MCF 10A (cell line): ENCODE data around the gene ANKRD44. TPM values are rescaled to one million over a fixed set of nuclear protein-coding genes. Genes with fewer than 3 reads are reported as not detected.

Experiments used
- BruUV-seq: library from RNA; stranded (reverse); fragments of 400-500 nt; replicated peaks from 2 replicates; lab custom pipeline; 2021; lab: Mats Ljungman, UMichigan
- CTCF ChIA-PET: fragments of 300-600 bp; sonication (Branson Sonifier 250); formaldehyde crosslinking; extraction: SDS; loops from one replicate; lab custom pipeline; 2021; ENCODE audit warnings: antibody characterized with exemption, inconsistent platforms; lab: Yijun Ruan, JAX
- POLR2A ChIA-PET: fragments of 300-600, 350-650 bp; sonication (Branson Sonifier 250); formaldehyde crosslinking; extraction: SDS; loops from one replicate; lab custom pipeline; 2020; ENCODE audit warnings: antibody characterized with exemption, inconsistent platforms; lab: Yijun Ruan, JAX
- DNase-seq: peaks from one replicate; pipeline ENCODE4 v3.0.0-alpha.2; 2018; ENCODE audit not compliant: unreplicated experiment
- H3K27ac Mint-ChIP-seq: one replicate; pipeline ENCODE4 v1.8.0; 2022; ENCODE audit warnings: mild to moderate bottlenecking, low read depth, mixed read lengths; ENCODE audit not compliant: unreplicated experiment
- H3K27me3 Mint-ChIP-seq: one replicate; pipeline ENCODE4 v1.8.0; 2022; ENCODE audit warnings: mixed read lengths; ENCODE audit not compliant: insufficient read depth, unreplicated experiment
- H3K36me3 Mint-ChIP-seq: one replicate; pipeline ENCODE4 v1.8.0; 2022; ENCODE audit warnings: mild to moderate bottlenecking, moderate library complexity, mixed read lengths; ENCODE audit not compliant: insufficient read depth, unreplicated experiment
- H3K4me1 Mint-ChIP-seq: one replicate; pipeline ENCODE4 v1.8.0; 2022; ENCODE audit warnings: mixed read lengths; ENCODE audit not compliant: insufficient read depth, unreplicated experiment
- H3K4me3 Mint-ChIP-seq: one replicate; pipeline ENCODE4 v1.8.0; 2022; ENCODE audit warnings: mild to moderate bottlenecking, moderate library complexity, mixed read lengths; ENCODE audit not compliant: unreplicated experiment
- H3K9me3 Mint-ChIP-seq: one replicate; pipeline ENCODE4 v1.8.0; 2022; ENCODE audit warnings: mixed read lengths; ENCODE audit not compliant: unreplicated experiment
- CTCF ChIP-seq: fragments of 200-600 bp; IDR thresholded peaks from one replicate; pipeline ENCODE4 v1.8.0; 2022; ENCODE audit warnings: antibody characterized with exemption, mild to moderate bottlenecking; ENCODE audit not compliant: unreplicated experiment
- intact Hi-C: fragments of 100-400 bp; cut with micrococcal nuclease; formaldehyde crosslinking; loops from 2 replicates; pipeline ENCODE4 v1.14.1; 2022
- total RNA-seq: library from RNA; stranded (reverse); gene quantifications from 2 replicates; pipeline ENCODE4 v1.2.3, GENCODE V29; 2022

Gene ANKRD44
- total RNA-seq, 1 experiment from 2014 or later, result 6.9 TPM

DNA sequence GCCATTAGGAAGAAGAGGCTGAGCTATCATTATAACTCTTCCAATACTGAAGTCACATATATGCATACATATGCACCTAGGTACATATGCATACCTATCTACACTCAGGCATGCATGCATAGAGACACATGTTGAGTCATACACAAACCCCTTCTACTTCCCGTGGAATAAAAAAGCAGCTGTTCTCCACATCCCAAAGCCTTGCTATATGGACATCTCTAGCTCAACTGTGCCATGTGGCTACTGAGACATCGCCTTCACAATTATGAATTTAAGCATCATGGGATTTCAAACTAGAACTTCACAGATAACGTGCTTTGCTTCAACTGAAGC, 120.5 kb downstream of the ANKRD44 start:
- CTCF ChIA-PET, result interaction anchor here (0.6 to 4.2 kb wide), 21 partner anchors 8 to 589 kb away, joined by 3 to 66 read pairs (median 4); partner anchors contain the start of gene ANKRD44
- TF ChIP-seq CTCF, result no peak
- H3K27ac Mint-ChIP-seq, result no peak overlapping the region
- H3K4me1 Mint-ChIP-seq, result no peaks in the 10 kb centered on the region
- H3K4me3 Mint-ChIP-seq, result no peak overlapping the region
- H3K27me3 Mint-ChIP-seq, result no peaks in the 10 kb centered on the region
- BruUV-seq, result no TSS peak
- H3K9me3 Mint-ChIP-seq, result no peaks in the 10 kb centered on the region
- POLR2A ChIA-PET, result interaction anchor here (1.0 kb wide), 1 partner anchor 121 kb away, joined by 4 read pairs; no protein-coding TSS in a partner anchor
- no peak for DNase-seq
- intact Hi-C loops, result loop anchor here (2.0 kb wide), 1 partner anchor 589 kb away; no protein-coding TSS in a partner anchor
- H3K36me3 Mint-ChIP-seq, result no peaks in the 10 kb centered on the region

GRCh38 chr2:197189426-197190099, 121.0 kb downstream of the ANKRD44 start:
- no peak for DNase-seq
- TF ChIP-seq CTCF, result no peak
- Mint-ChIP-seq H3K4me3 (no peak overlapping the region), H3K4me1 (no peaks in the 10 kb centered on the region), H3K36me3 (no peaks in the 10 kb centered on the region), H3K27ac (no peak overlapping the region), H3K27me3 (no peaks in the 10 kb centered on the region), H3K9me3 (no peaks in the 10 kb centered on the region)
- ChIA-PET CTCF (interaction anchor here (0.6 to 4.2 kb wide), 17 partner anchors 8 to 590 kb away, joined by 3 to 66 read pairs (median 5); partner anchors contain the start of gene ANKRD44), POLR2A (interaction anchor here (1.0 kb wide), 1 partner anchor 122 kb away, joined by 4 read pairs; no protein-coding TSS in a partner anchor)
- BruUV-seq, result no TSS peak
- intact Hi-C loops, result loop anchor here (2.0 kb wide), 1 partner anchor 589 kb away; no protein-coding TSS in a partner anchor

DNA sequence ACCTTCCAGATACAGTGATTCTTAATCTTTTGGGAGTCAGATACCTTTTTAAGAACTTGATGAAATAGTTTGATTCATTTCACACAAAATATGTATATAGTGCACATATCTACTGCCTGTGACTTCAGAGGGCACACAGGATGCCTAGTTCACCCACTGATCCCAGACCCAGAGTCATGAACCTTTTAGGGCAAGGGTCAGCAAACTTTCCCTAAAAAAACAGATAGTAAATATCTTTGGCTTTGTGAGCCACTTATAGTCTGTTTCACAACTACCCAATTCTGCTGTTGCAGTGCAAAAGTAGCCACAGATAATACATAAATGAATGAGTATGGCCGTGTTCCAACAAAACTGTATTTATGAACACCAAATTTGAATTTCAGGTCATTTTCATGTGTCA, 124.9 kb downstream of the ANKRD44 start:
- CTCF ChIA-PET, result interaction anchor here (1.1 kb wide), 1 partner anchor 174 kb away, joined by 3 read pairs; no protein-coding TSS in a partner anchor
- no peaks in the 10 kb centered on the region for H3K27me3 Mint-ChIP-seq
- H3K36me3 Mint-ChIP-seq, result no peaks in the 10 kb centered on the region
- no TSS peak for BruUV-seq
- intact Hi-C loops, result no loop called here
- no peak for DNase-seq
- H3K4me1 Mint-ChIP-seq, result peaks cover 8% of the 10 kb centered on the region
- H3K4me3 Mint-ChIP-seq, result no peak overlapping the region
- no peak overlapping the region for H3K27ac Mint-ChIP-seq
- no peaks in the 10 kb centered on the region for H3K9me3 Mint-ChIP-seq
- TF ChIP-seq CTCF, result no peak
- POLR2A ChIA-PET, result no interaction called here

DNA sequence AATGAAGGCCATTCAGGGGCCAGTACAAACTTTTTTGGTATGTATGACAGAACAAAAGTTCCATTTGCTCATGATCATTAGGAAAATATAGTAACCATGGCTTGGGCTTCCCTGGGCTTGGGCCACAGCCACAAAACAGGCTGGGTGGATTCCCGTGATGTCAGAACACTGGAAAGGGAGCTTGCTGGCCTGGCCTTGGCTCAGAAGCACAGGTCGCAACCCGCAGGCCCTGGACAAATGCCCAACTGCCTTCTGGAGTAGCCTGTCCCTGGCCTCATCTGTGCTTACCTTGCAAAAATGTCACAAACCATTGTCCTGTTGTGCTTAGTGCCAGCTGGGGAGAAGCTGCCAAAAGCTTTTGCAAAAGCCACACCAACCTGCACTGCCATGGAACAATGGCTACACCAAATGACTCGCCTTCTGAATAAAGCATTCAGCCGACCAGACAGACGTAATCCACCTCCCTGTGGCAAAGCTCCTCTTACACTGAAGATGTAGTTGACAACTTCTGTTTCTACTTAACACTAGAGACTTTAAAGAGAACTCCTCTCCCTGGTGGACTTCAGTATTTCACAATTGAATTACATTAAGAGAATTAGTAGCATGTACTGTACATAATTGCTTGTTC, 125.5 kb downstream of the ANKRD44 start:
- ChIA-PET POLR2A (no interaction called here), CTCF (interaction anchor here (0.7 to 1.7 kb wide), 4 partner anchors 10 to 174 kb away, joined by 3 to 9 read pairs (median 3); no protein-coding TSS in a partner anchor)
- Mint-ChIP-seq H3K27ac (no peak overlapping the region), H3K4me3 (no peak overlapping the region), H3K36me3 (no peaks in the 10 kb centered on the region), H3K4me1 (peaks cover 8% of the 10 kb centered on the region), H3K9me3 (no peaks in the 10 kb centered on the region), H3K27me3 (no peaks in the 10 kb centered on the region)
- no TSS peak for BruUV-seq
- intact Hi-C loops, result no loop called here
- TF ChIP-seq CTCF, result no peak
- peak; percentile 46 for DNase-seq
